Measurements from ENCODE around the gene TGIF1. TPM values are rescaled to one million over a fixed set of nuclear protein-coding genes. Genes with fewer than 3 reads are reported as not detected.

The TGIF1 gene
- total RNA-seq, 1 donor from 2014 or later: 55.3 TPM

DNA sequence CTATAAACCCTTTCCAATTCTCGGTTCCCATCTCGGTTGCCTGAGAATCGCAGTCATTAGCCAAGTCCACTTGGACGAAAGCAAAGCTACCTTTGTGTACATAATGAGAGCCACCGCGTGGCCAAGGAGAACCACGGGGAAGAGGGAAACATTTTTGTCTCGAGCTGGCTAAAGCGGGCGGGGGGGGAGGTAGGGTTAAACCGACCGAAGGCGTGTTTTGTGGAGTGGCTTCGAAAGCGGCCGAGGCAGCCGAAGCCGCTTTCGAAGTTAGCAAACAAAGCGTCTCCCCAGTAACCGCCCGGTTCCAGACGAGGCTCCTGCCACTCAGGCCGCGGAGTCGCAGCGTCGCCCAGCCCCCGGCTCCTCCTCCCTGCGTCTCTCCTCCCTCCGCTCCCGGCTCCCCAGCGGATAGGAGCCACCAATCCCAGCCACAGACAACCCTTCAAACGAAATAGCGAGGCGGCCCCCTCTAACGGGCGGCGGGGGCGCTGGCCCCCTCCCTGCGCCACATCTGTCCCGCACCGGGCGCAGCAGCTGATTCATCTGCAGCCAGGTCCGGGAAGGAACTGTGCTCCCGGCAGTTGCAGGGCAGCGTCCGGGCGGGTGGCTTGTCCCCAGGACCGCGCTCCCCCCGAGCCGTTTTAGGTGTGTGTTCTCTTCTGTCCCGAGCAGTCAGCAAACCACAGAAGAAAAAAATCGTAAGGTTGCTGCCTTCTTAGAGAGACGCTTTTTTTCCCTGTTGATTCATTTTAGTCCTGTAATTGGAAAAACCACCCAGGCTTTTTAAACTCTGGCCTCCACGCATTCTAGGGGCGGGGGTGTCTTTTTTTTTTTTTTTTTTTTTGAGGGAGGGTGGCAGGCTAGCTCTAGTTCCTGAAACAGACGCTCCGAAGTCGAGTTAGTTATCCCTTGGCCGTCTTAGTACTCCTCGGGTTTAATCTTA, 1.8 kb upstream of the TGIF1 start:
- Histone ChIP-seq H3K36me3 (ENCODE audit: control insufficient read depth in 3 of 3, insufficient read depth in 3 of 3, low read length in 3 of 3) (no peaks in the 10 kb centered on the region), H3K9me3 (ENCODE audit: control insufficient read depth in 3 of 3, low read length in 3 of 3) (no peaks in the 10 kb centered on the region), H3K4me1 (ENCODE audit: control insufficient read depth in 3 of 3, insufficient read depth in 3 of 3, low read length in 3 of 3) (peaks cover 12 to 29% (median 13%) of the 10 kb centered on the region in 3 donors), H3K9ac (ENCODE audit: low read depth in 1 of 3, low read length in 3 of 3) (peak overlapping the region; percentile 97 to 98 (median 98)), H3K27ac (ENCODE audit: low read depth, low read length) (peak overlapping the region; percentile 98), H3K4me3 (ENCODE audit: low read length in 3 of 3) (peak overlapping the region; percentile 80 to 96 (median 95)), H3K27me3 (ENCODE audit: control insufficient read depth in 3 of 3, insufficient read depth in 3 of 3, low read length in 3 of 3) (no peaks in the 10 kb centered on the region)

DNA sequence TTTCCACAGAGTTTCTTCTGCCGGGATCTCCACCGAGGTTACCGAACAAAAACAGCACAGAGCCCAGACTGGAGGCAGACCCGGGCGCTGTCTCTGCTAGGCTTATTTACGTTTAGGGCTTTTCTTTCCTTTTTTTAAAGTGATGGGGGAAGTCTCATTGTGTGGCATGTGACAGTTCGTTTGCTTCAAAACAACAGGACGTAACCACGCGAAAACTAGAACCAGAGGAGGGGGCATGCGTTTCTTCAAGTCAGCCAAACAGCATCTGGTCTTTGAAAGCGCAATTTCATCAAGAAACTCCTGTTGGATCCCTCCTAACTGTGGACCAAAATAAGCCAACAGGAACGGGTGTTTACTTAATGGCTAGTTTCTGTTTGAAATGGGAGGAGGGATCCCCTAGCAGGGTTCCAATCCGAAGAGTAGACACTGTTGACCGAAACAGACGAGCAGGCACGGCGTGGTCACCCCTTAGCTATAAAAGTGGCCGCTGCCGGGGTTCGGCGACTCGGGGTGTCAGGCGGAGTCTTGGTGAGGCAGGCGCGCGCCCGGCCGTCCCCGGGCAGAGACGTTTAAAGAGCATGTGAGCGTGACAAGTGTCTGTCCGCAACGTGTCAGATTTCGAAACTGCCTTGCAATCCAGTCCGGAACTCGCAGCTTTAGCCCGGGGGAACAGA, 997 bp upstream of the TGIF1 start:
- peaks cover 12 to 33% (median 15%) of the 10 kb centered on the region in 3 donors for H3K4me1 ChIP-seq (ENCODE audit: control insufficient read depth in 3 of 3, insufficient read depth in 3 of 3, low read length in 3 of 3)
- H3K9me3 ChIP-seq (ENCODE audit: control insufficient read depth in 3 of 3, low read length in 3 of 3): no peaks in the 10 kb centered on the region
- H3K36me3 ChIP-seq (ENCODE audit: control insufficient read depth in 3 of 3, insufficient read depth in 3 of 3, low read length in 3 of 3): no peaks in the 10 kb centered on the region
- no peaks in the 10 kb centered on the region for H3K27me3 ChIP-seq (ENCODE audit: control insufficient read depth in 3 of 3, insufficient read depth in 3 of 3, low read length in 3 of 3)
- H3K4me3 ChIP-seq (ENCODE audit: low read length in 3 of 3): peak overlapping the region; percentile 80 to 96 (median 95)
- H3K9ac ChIP-seq (ENCODE audit: low read depth in 1 of 3, low read length in 3 of 3): peak overlapping the region; percentile 97 to 98 (median 98)
- peak overlapping the region; percentile 98 for H3K27ac ChIP-seq (ENCODE audit: low read depth, low read length)

DNA sequence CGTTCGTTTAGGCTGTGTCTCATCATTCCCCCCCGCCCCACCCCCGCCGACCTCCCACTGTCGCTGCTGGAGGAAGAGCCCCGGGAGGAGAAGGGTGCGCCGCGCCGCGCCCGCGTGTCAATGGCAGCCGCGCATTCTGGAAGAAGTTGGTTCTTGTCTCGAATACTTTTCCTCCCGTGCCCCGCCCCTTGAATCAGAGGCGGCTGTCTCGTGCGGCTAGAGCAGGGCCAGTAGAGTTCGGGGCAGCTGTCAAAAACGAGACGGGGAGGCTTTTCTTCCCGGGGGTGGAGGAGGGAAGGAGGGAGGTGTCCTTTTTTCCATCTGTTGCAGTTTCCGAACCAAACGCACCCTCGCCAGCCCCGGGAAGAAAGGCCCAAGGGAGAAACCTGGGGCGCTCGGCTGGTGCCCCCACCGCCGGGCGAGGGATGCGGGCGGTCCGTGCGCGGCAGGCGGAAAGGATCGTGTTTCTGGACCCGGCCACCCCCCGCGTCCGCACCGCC, 410 bp upstream of the TGIF1 start:
- H3K27ac ChIP-seq (ENCODE audit: low read depth, low read length): peak overlapping the region; percentile 98
- H3K9ac ChIP-seq (ENCODE audit: low read depth in 1 of 3, low read length in 3 of 3): peak overlapping the region; percentile 97 to 98 (median 98)
- H3K4me3 ChIP-seq (ENCODE audit: low read length in 3 of 3): peak overlapping the region; percentile 80 to 96 (median 95)
- H3K4me1 ChIP-seq (ENCODE audit: control insufficient read depth in 3 of 3, insufficient read depth in 3 of 3, low read length in 3 of 3): peaks cover 12 to 33% (median 15%) of the 10 kb centered on the region in 3 donors
- H3K27me3 ChIP-seq (ENCODE audit: control insufficient read depth in 3 of 3, insufficient read depth in 3 of 3, low read length in 3 of 3): no peaks in the 10 kb centered on the region
- H3K36me3 ChIP-seq (ENCODE audit: control insufficient read depth in 3 of 3, insufficient read depth in 3 of 3, low read length in 3 of 3): no peaks in the 10 kb centered on the region
- H3K9me3 ChIP-seq (ENCODE audit: control insufficient read depth in 3 of 3, low read length in 3 of 3): no peaks in the 10 kb centered on the region

DNA sequence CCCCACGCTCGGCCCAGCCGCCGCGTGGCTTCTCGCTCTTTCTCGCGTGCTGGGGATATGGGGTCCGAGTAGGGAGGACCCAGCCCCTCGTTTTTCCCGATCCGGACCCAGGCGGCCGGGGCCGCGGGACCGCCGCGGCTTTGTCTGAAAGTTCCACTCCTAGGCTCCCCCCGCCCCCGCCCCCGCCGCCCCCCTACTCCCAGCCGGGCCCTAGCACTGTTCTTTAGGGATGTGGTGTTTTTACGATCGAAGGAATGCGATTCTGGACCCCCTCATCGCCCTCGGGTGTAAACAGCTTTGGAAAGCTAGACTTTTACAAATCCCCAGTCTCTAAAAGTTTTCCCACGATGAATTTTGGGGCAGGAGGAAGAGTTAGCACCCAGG, 819 bp downstream of the TGIF1 start:
- Histone ChIP-seq H3K27ac (ENCODE audit: low read depth, low read length) (peak overlapping the region; percentile 98), H3K9me3 (ENCODE audit: control insufficient read depth in 3 of 3, low read length in 3 of 3) (no peaks in the 10 kb centered on the region), H3K4me3 (ENCODE audit: low read length in 3 of 3) (peak overlapping the region; percentile 80 to 95 (median 91)), H3K27me3 (ENCODE audit: control insufficient read depth in 3 of 3, insufficient read depth in 3 of 3, low read length in 3 of 3) (no peaks in the 10 kb centered on the region), H3K36me3 (ENCODE audit: control insufficient read depth in 3 of 3, insufficient read depth in 3 of 3, low read length in 3 of 3) (no peaks in the 10 kb centered on the region), H3K9ac (ENCODE audit: low read depth in 1 of 3, low read length in 3 of 3) (peak overlapping the region; percentile 94 to 98 (median 98)), H3K4me1 (ENCODE audit: control insufficient read depth in 3 of 3, insufficient read depth in 3 of 3, low read length in 3 of 3) (peaks cover 12 to 41% (median 23%) of the 10 kb centered on the region in 3 donors)

DNA sequence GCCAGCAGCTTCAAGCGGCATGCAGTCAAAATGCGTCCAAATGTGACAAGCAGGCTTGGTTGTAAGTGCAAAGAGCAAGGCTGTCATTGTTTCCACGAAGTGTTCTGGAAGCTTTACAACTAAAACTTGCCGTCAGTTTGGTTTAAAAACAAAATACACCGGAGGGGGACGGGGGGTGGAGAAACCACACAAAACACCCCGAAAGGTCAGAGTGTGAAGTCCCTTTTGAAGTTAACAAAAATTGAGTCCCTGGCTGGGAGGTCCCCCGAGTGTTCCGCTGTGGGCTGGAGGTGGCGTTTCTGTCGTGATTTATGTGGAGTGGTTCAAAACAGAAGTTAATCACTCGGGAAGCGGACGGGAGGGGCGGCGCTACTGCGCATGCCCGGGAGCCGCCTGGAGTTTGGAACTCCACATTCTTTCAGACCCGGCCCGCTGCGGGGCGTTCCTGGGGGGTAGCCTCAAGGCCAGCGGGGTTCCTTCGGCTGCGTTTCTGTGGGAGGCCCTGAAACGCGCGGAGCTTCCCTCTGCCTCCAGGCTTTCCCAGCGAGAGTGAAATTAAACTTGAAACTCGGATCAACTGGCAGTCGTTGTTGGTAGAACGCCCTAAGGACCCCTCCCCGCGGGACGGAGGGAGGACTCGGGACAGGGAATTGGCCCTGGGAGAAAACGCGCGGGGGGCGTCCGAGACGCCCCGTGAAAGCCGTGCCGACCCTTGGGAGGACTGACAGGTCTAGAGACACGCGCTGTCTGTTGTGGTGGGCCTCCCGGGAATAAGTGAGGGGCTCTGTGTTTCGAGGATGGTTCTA, 1.4 kb downstream of the TGIF1 start:
- peaks cover 12 to 47% (median 26%) of the 10 kb centered on the region in 3 donors for H3K4me1 ChIP-seq (ENCODE audit: control insufficient read depth in 3 of 3, insufficient read depth in 3 of 3, low read length in 3 of 3)
- peak overlapping the region; percentile 98 for H3K27ac ChIP-seq (ENCODE audit: low read depth, low read length)
- H3K27me3 ChIP-seq (ENCODE audit: control insufficient read depth in 3 of 3, insufficient read depth in 3 of 3, low read length in 3 of 3): no peaks in the 10 kb centered on the region

DNA sequence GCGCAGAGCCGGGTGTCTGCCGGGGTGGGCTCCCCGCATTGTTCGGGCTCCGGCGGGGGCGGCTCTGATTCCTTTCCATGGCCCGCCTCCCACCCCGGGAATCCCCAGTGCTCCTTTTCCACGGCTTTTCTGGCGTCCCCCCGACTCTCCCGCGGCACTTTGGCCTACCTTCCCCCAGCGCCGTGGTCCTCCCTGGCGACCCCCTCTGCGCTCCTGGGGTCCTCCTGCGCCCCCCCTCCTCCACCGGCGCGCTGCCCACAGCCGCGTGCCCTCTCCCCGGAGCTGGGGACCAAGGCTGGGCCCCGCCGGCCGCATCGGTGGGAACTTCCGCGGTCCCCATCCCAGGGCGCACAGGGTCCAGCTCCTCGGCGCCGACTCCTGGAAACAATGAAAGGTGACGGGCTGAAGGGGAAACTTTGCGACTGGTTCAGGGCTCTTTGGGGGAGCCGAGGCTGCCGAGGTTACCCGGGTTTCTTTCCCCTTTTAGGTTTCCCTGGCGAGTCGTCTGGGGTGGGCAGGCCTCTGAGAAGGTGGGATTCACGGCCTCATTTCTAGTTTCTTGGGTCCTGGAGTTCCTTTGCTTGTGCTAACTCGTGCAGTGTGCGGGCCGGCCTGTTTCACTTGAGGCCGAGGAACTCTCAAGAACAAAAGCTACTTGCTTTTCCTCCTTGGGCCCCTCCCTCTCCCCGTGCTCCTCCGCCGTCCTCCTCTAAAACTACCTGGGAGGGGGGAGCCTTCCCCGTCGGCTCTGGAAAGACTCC, 2.2 kb downstream of the TGIF1 start:
- Histone ChIP-seq H3K36me3 (ENCODE audit: control insufficient read depth in 3 of 3, insufficient read depth in 3 of 3, low read length in 3 of 3) (peaks cover 2 to 10% (median 3%) of the 10 kb centered on the region in 3 donors), H3K4me3 (ENCODE audit: low read length in 3 of 3) (peak overlapping the region; percentile 80 to 95 (median 91)), H3K4me1 (ENCODE audit: control insufficient read depth in 3 of 3, insufficient read depth in 3 of 3, low read length in 3 of 3) (peaks cover 9 to 42% (median 23%) of the 10 kb centered on the region in 3 donors), H3K9ac (ENCODE audit: low read depth in 1 of 3, low read length in 3 of 3) (peak overlapping the region; percentile 94 to 98 (median 98)), H3K27ac (ENCODE audit: low read depth, low read length) (peak overlapping the region; percentile 98), H3K9me3 (ENCODE audit: control insufficient read depth in 3 of 3, low read length in 3 of 3) (no peaks in the 10 kb centered on the region), H3K27me3 (ENCODE audit: control insufficient read depth in 3 of 3, insufficient read depth in 3 of 3, low read length in 3 of 3) (no peaks in the 10 kb centered on the region)

More for the DNA sequence above, 1.4 kb downstream of the TGIF1 start:
- H3K9me3 ChIP-seq (ENCODE audit: control insufficient read depth in 3 of 3, low read length in 3 of 3): no peaks in the 10 kb centered on the region
- peak overlapping the region; percentile 80 to 95 (median 91) for H3K4me3 ChIP-seq (ENCODE audit: low read length in 3 of 3)
- H3K9ac ChIP-seq (ENCODE audit: low read depth in 1 of 3, low read length in 3 of 3): peak overlapping the region; percentile 94 to 98 (median 98)
- H3K36me3 ChIP-seq (ENCODE audit: control insufficient read depth in 3 of 3, insufficient read depth in 3 of 3, low read length in 3 of 3): peaks cover 0 to 4% (median 1%) of the 10 kb centered on the region in 3 donors

DNA sequence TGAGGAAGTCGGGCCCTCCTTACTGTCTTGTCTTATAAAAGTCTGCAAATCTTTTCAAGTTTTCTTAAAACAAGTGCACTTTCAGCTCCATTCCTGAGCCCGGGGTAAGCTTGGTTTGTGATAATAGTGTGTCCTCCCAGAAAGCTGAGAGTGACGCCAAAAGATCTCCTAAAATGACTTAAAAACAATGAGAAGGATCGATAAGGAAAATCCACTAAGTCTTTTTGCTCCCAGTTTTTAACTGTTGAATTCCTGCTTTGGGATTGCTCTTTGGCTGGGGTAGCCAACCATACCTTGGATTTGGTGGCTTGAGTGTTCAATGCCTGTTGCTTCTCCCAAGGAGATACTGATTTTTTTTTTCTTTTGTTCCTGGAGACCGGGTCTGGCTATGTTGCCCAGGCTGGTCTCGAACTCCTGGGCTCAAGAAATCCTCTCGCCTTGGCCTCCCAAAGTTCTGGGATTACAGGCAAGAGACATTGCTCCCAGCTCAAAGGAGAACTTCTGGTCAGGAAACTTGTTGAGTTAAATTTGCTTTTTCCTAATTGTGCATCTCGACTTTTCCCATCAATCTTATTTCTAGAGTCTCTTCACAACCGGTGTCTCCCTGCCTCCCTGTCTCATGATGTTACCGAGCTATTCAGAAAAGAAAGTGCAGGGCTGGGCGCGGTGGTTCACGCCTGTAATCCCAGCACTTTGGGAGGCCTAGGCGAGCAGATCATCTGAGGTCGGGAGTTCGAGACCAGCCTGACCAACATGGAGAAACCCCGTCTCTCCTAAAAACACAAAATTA, 3.0 kb downstream of the TGIF1 start:
- H3K9ac ChIP-seq (ENCODE audit: low read depth in 1 of 3, low read length in 3 of 3): peak overlapping the region; percentile 94 to 98 (median 98)
- H3K27ac ChIP-seq (ENCODE audit: low read depth, low read length): peak overlapping the region; percentile 98
- H3K36me3 ChIP-seq (ENCODE audit: control insufficient read depth in 3 of 3, insufficient read depth in 3 of 3, low read length in 3 of 3): peaks cover 5 to 16% (median 9%) of the 10 kb centered on the region in 3 donors
- no peaks in the 10 kb centered on the region for H3K27me3 ChIP-seq (ENCODE audit: control insufficient read depth in 3 of 3, insufficient read depth in 3 of 3, low read length in 3 of 3)
- H3K9me3 ChIP-seq (ENCODE audit: control insufficient read depth in 3 of 3, low read length in 3 of 3): no peaks in the 10 kb centered on the region
- peaks cover 6 to 34% (median 23%) of the 10 kb centered on the region in 3 donors for H3K4me1 ChIP-seq (ENCODE audit: control insufficient read depth in 3 of 3, insufficient read depth in 3 of 3, low read length in 3 of 3)
- peak overlapping the region; percentile 80 to 95 (median 91) for H3K4me3 ChIP-seq (ENCODE audit: low read length in 3 of 3)

DNA sequence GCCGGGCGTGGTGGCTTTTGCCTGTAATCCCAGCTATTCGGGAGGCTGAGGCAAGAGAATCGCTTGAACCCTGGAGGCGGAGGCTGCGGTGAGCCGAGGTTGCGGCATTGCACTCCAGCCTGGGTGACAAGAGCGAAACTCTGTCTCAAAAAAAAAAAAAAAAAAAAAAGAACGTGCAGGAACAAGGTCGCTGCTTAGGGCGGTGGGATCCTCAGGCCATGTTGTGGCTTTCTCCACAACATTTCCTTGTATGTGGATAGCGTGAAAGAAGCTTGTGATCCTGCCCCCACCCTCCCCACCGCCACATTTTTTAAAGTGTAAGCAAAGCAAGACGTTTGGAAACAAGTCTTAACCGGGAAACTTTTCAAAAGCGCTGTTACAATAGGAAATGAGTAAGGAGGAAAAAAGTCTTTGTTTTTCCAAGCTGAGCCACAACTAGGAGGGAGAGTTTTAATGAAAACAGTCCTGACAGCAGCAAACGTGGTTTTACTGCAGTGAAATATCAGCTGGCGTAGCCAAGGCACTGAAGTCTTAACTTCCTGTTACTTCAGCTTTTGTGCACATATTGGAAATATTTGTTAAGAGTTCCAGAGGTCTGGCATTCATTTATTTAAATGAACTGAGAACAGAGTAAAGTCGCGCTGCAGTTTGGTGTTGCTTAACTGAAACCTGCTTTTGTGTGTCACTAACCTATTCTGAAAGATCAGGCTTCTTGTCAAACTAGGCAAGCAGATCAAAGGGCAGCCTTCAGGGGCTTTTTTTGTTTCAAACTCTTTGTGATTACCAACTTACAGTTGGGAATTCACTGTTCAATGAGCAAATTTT, 3.8 kb downstream of the TGIF1 start:
- peak overlapping the region; percentile 98 for H3K27ac ChIP-seq (ENCODE audit: low read depth, low read length)
- H3K4me1 ChIP-seq (ENCODE audit: control insufficient read depth in 3 of 3, insufficient read depth in 3 of 3, low read length in 3 of 3): peaks cover 6 to 34% (median 23%) of the 10 kb centered on the region in 3 donors
- H3K9me3 ChIP-seq (ENCODE audit: control insufficient read depth in 3 of 3, low read length in 3 of 3): no peaks in the 10 kb centered on the region
- H3K36me3 ChIP-seq (ENCODE audit: control insufficient read depth in 3 of 3, insufficient read depth in 3 of 3, low read length in 3 of 3): peaks cover 5 to 16% (median 9%) of the 10 kb centered on the region in 3 donors
- peak overlapping the region; percentile 54 to 80 (median 67) for H3K4me3 ChIP-seq (ENCODE audit: low read length in 3 of 3)
- H3K9ac ChIP-seq (ENCODE audit: low read depth in 1 of 3, low read length in 3 of 3): peak overlapping the region; percentile 50 to 98 (median 84)
- no peaks in the 10 kb centered on the region for H3K27me3 ChIP-seq (ENCODE audit: control insufficient read depth in 3 of 3, insufficient read depth in 3 of 3, low read length in 3 of 3)
